Measurements from ENCODE around the gene KRT28.
"Not testable (repeated sequence)": the region's sequence is repeated elsewhere in the genome, so short reads cannot be mapped to it uniquely, and the experiment has no call there.

The KRT28 gene

DNA sequence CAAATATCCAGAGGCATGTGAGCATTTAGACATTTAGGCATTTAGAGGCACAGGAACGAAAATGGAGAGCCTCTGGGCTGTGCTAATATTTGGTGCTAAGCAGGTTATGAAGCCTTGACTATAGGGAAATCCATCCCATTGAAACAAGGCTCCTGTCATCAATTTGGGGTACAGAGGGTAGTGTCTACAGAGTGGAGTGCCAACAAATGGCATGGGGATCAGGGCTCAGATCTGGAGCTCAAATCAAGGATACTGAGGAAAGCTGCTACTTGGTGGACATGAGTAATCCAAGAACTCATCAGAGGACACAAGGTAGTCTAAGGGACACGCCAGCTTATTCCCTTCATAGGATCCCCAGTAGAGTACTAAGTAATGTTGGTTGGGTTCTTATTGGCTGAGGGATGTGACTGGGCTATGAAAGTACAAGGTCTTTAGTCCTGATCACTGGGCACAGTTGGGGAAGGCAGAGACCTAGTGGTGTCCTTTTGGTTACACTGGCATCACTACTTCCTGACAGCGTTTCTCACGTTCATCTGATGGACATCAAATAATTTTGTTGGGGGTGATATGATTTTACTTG lies 17.4 kb upstream of the KRT28 start:
- H3K4me1 ChIP-seq (ENCODE audit: control insufficient read depth in 1 of 2, insufficient read depth in 2 of 2, low read length in 2 of 2) = peaks cover 0 to 18% of the 10 kb centered on the region in 2 donors
- H3K27ac ChIP-seq (ENCODE audit: low read length) = no peak overlapping the region
- H3K27me3 ChIP-seq (ENCODE audit: low read depth, low read length) = no peaks in the 10 kb centered on the region
- peak overlapping the region in 1 of 2 donors; percentile 80 for H3K4me3 ChIP-seq (ENCODE audit: low read depth in 1 of 2, low read length in 2 of 2)
- H3K9me3 ChIP-seq (ENCODE audit: control insufficient read depth in 1 of 2, low read length in 2 of 2) = no peaks in the 10 kb centered on the region
- H3K36me3 ChIP-seq (ENCODE audit: control insufficient read depth in 1 of 2, insufficient read depth in 2 of 2, low read length in 2 of 2) = peaks cover 0 to 7% of the 10 kb centered on the region in 2 donors

GRCh38 chr17:40816569-40816968 lies 16.8 kb upstream of the KRT28 start:
- peaks cover 0 to 18% of the 10 kb centered on the region in 2 donors for H3K4me1 ChIP-seq (ENCODE audit: control insufficient read depth in 1 of 2, insufficient read depth in 2 of 2, low read length in 2 of 2)
- peaks cover 0 to 7% of the 10 kb centered on the region in 2 donors for H3K36me3 ChIP-seq (ENCODE audit: control insufficient read depth in 1 of 2, insufficient read depth in 2 of 2, low read length in 2 of 2)
- no peaks in the 10 kb centered on the region for H3K27me3 ChIP-seq (ENCODE audit: low read depth, low read length)
- no peak overlapping the region for H3K4me3 ChIP-seq (ENCODE audit: low read depth in 1 of 2, low read length in 2 of 2)
- H3K9me3 ChIP-seq (ENCODE audit: control insufficient read depth in 1 of 2, low read length in 2 of 2) = no peaks in the 10 kb centered on the region
- H3K27ac ChIP-seq (ENCODE audit: low read length) = no peak overlapping the region

GRCh38 chr17:40815381-40815780 lies 15.6 kb upstream of the KRT28 start:
- H3K9me3 ChIP-seq (ENCODE audit: control insufficient read depth in 1 of 2, low read length in 2 of 2) = no peaks in the 10 kb centered on the region
- H3K27ac ChIP-seq (ENCODE audit: low read length) = no peak overlapping the region
- no peaks in the 10 kb centered on the region for H3K27me3 ChIP-seq (ENCODE audit: low read depth, low read length)
- H3K4me1 ChIP-seq (ENCODE audit: control insufficient read depth in 1 of 2, insufficient read depth in 2 of 2, low read length in 2 of 2) = peaks cover 0 to 18% of the 10 kb centered on the region in 2 donors
- H3K36me3 ChIP-seq (ENCODE audit: control insufficient read depth in 1 of 2, insufficient read depth in 2 of 2, low read length in 2 of 2) = peaks cover 0 to 7% of the 10 kb centered on the region in 2 donors
- no peak overlapping the region for H3K4me3 ChIP-seq (ENCODE audit: low read depth in 1 of 2, low read length in 2 of 2)

DNA sequence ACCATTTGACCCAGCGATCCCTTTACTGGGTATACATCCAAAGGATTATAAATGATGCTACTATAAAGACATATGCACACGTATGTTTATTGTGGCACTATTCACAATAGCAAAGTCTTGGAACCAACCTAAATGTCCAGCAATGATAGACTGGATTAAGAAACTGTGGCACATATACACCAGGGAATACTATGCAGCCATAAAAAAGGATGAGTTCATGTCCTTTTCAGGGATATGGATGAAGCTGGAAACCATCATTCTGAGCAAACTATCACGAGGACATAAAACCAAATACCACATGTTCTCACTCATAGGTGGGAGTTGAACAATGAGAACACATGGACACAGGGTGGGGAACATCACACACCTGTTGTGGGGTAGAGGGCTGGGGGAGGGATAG lies 14.9 kb upstream of the KRT28 start:
- H3K36me3 ChIP-seq (ENCODE audit: control insufficient read depth in 1 of 2, insufficient read depth in 2 of 2, low read length in 2 of 2); H3K27ac ChIP-seq (ENCODE audit: low read length); H3K4me3 ChIP-seq (ENCODE audit: low read depth in 1 of 2, low read length in 2 of 2); H3K9me3 ChIP-seq (ENCODE audit: control insufficient read depth in 1 of 2, low read length in 2 of 2); H3K27me3 ChIP-seq (ENCODE audit: low read depth, low read length): not testable (repeated sequence)
- H3K4me1 ChIP-seq (ENCODE audit: control insufficient read depth in 1 of 2, insufficient read depth in 2 of 2, low read length in 2 of 2) = peaks cover 0 to 17% of the 10 kb centered on the region in 2 donors

- Histone ChIP-seq H3K27me3 (ENCODE audit: low read depth, low read length) (no peaks in the 10 kb centered on the region), H3K4me3 (ENCODE audit: low read depth in 1 of 2, low read length in 2 of 2) (no peak overlapping the region), H3K27ac (ENCODE audit: low read length) (no peak overlapping the region), H3K36me3 (ENCODE audit: control insufficient read depth in 1 of 2, insufficient read depth in 2 of 2, low read length in 2 of 2) (peaks cover 0 to 7% of the 10 kb centered on the region in 2 donors), H3K9me3 (ENCODE audit: control insufficient read depth in 1 of 2, low read length in 2 of 2) (no peaks in the 10 kb centered on the region), H3K4me1 (ENCODE audit: control insufficient read depth in 1 of 2, insufficient read depth in 2 of 2, low read length in 2 of 2) (peaks cover 0 to 12% of the 10 kb centered on the region in 2 donors)
Measured at GRCh38 chr17:40813804-40814203, 14.0 kb upstream of the KRT28 start.

- H3K9me3 ChIP-seq (ENCODE audit: control insufficient read depth in 1 of 2, low read length in 2 of 2) = no peaks in the 10 kb centered on the region
- H3K27ac ChIP-seq (ENCODE audit: low read length) = no peak overlapping the region
- H3K4me1 ChIP-seq (ENCODE audit: control insufficient read depth in 1 of 2, insufficient read depth in 2 of 2, low read length in 2 of 2) = peaks cover 0 to 3% of the 10 kb centered on the region in 2 donors
- no peak overlapping the region for H3K4me3 ChIP-seq (ENCODE audit: low read depth in 1 of 2, low read length in 2 of 2)
- peaks cover 0 to 7% of the 10 kb centered on the region in 2 donors for H3K36me3 ChIP-seq (ENCODE audit: control insufficient read depth in 1 of 2, insufficient read depth in 2 of 2, low read length in 2 of 2)
- no peaks in the 10 kb centered on the region for H3K27me3 ChIP-seq (ENCODE audit: low read depth, low read length)
Measured at GRCh38 chr17:40812639-40813038, 12.9 kb upstream of the KRT28 start.

GRCh38 chr17:40810494-40810893 lies 10.7 kb upstream of the KRT28 start:
- no peaks in the 10 kb centered on the region for H3K4me1 ChIP-seq (ENCODE audit: control insufficient read depth in 1 of 2, insufficient read depth in 2 of 2, low read length in 2 of 2)
- no peak overlapping the region for H3K27ac ChIP-seq (ENCODE audit: low read length)
- H3K4me3 ChIP-seq (ENCODE audit: low read depth in 1 of 2, low read length in 2 of 2) = no peak overlapping the region
- no peaks in the 10 kb centered on the region for H3K36me3 ChIP-seq (ENCODE audit: control insufficient read depth in 1 of 2, insufficient read depth in 2 of 2, low read length in 2 of 2)
- H3K27me3 ChIP-seq (ENCODE audit: low read depth, low read length) = no peaks in the 10 kb centered on the region
- no peaks in the 10 kb centered on the region for H3K9me3 ChIP-seq (ENCODE audit: control insufficient read depth in 1 of 2, low read length in 2 of 2)

GRCh38 chr17:40809721-40810421 lies 10.1 kb upstream of the KRT28 start:
- H3K36me3 ChIP-seq (ENCODE audit: control insufficient read depth in 1 of 2, insufficient read depth in 2 of 2, low read length in 2 of 2) = no peaks in the 10 kb centered on the region
- no peaks in the 10 kb centered on the region for H3K4me1 ChIP-seq (ENCODE audit: control insufficient read depth in 1 of 2, insufficient read depth in 2 of 2, low read length in 2 of 2)
- no peaks in the 10 kb centered on the region for H3K27me3 ChIP-seq (ENCODE audit: low read depth, low read length)
- no peaks in the 10 kb centered on the region for H3K9me3 ChIP-seq (ENCODE audit: control insufficient read depth in 1 of 2, low read length in 2 of 2)
- H3K27ac ChIP-seq (ENCODE audit: low read length) = no peak overlapping the region
- H3K4me3 ChIP-seq (ENCODE audit: low read depth in 1 of 2, low read length in 2 of 2) = no peak overlapping the region

DNA sequence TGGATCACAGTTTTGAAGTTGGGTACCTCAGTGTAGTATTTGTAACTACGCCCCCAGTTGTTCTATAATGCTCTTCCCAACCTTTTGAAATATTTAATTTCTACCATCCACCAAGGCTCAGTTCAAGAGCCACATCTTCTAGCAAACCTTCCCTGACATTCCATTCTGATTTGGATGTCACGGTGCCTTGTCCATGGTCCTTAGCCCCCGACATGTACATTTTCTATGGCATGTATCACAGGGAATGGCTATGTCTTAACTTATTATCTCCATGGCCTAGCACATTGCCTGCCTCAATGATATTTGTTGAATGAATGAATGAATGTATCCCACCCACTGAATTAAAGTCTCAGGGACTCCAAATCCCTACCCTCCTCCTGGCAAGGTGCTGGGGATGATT lies 6.4 kb upstream of the KRT28 start:
- no peaks in the 10 kb centered on the region for H3K9me3 ChIP-seq (ENCODE audit: control insufficient read depth in 1 of 2, low read length in 2 of 2)
- no peak overlapping the region for H3K4me3 ChIP-seq (ENCODE audit: low read depth in 1 of 2, low read length in 2 of 2)
- H3K27ac ChIP-seq (ENCODE audit: low read length) = no peak overlapping the region
- no peaks in the 10 kb centered on the region for H3K4me1 ChIP-seq (ENCODE audit: control insufficient read depth in 1 of 2, insufficient read depth in 2 of 2, low read length in 2 of 2)
- H3K36me3 ChIP-seq (ENCODE audit: control insufficient read depth in 1 of 2, insufficient read depth in 2 of 2, low read length in 2 of 2) = no peaks in the 10 kb centered on the region
- H3K27me3 ChIP-seq (ENCODE audit: low read depth, low read length) = no peaks in the 10 kb centered on the region

DNA sequence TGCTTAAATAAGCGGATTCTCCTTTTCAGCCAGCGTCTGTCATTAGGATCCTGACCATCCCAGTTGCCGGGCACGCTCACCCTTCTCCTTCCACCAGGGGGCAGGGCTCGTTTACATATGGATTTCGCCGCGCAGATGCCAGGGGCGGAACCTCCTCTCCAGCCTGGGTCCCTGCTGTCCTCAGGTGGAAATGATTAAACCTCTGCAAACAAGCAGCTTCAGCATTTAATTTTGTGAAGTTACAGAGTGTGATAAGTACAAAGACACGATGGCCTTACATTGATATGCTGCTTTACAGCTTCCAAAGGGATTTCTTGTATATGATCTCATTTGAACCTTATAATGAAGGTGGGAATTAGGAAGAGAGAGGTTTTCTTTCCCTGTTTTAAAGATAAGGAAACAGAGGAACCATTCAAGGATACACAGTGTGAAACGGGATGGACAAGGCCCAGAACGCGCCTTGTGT lies 3.9 kb upstream of the KRT28 start:
- H3K9me3 ChIP-seq (ENCODE audit: control insufficient read depth in 1 of 2, low read length in 2 of 2) = no peaks in the 10 kb centered on the region
- H3K36me3 ChIP-seq (ENCODE audit: control insufficient read depth in 1 of 2, insufficient read depth in 2 of 2, low read length in 2 of 2) = no peaks in the 10 kb centered on the region
- no peak overlapping the region for H3K4me3 ChIP-seq (ENCODE audit: low read depth in 1 of 2, low read length in 2 of 2)
- no peaks in the 10 kb centered on the region for H3K27me3 ChIP-seq (ENCODE audit: low read depth, low read length)
- no peaks in the 10 kb centered on the region for H3K4me1 ChIP-seq (ENCODE audit: control insufficient read depth in 1 of 2, insufficient read depth in 2 of 2, low read length in 2 of 2)
- no peak overlapping the region for H3K27ac ChIP-seq (ENCODE audit: low read length)

DNA sequence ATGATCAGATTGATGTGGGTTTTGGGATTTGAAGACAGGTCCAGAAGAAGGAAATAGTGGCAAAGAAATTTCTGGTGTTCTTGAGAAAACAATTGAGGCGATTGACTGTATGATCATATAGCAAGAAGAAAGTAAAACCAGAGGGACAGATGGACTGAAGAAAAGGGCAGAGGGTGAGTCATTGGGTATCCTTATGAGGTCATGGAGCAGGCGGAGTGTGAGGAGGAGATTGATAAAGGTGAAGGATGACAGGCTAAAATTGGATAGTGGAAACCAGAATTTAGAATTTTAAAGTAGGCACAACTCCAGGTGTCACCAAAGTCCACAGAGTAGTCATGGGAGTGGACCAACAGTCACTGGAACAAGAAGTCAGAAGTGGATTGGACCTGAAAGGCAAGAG lies 1.4 kb upstream of the KRT28 start:
- no peak overlapping the region for H3K27ac ChIP-seq (ENCODE audit: low read length)
- no peak overlapping the region for H3K4me3 ChIP-seq (ENCODE audit: low read depth in 1 of 2, low read length in 2 of 2)
- no peaks in the 10 kb centered on the region for H3K9me3 ChIP-seq (ENCODE audit: control insufficient read depth in 1 of 2, low read length in 2 of 2)
- no peaks in the 10 kb centered on the region for H3K4me1 ChIP-seq (ENCODE audit: control insufficient read depth in 1 of 2, insufficient read depth in 2 of 2, low read length in 2 of 2)
- H3K36me3 ChIP-seq (ENCODE audit: control insufficient read depth in 1 of 2, insufficient read depth in 2 of 2, low read length in 2 of 2) = no peaks in the 10 kb centered on the region
- no peaks in the 10 kb centered on the region for H3K27me3 ChIP-seq (ENCODE audit: low read depth, low read length)

DNA sequence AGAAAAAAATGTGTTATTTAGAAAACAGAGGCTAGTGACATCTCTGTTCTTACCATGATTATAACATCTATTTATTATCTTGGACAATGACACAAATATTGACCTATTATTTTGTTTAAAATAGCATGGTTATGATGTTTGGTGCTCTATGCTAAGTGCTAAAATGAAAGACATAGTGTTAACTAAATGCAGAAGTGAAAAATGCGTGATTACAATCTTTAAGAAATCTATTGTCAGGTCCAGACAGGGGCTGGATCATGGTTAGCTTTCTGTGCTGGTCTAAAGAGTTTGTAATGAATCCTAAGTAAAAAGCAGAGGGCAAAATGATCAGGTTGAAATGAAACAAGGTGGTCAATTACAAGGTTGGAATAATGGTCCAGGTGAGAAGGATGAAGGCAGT lies 622 bp upstream of the KRT28 start:
- H3K27me3 ChIP-seq (ENCODE audit: low read depth, low read length) = no peaks in the 10 kb centered on the region
- H3K27ac ChIP-seq (ENCODE audit: low read length) = no peak overlapping the region
- H3K36me3 ChIP-seq (ENCODE audit: control insufficient read depth in 1 of 2, insufficient read depth in 2 of 2, low read length in 2 of 2) = no peaks in the 10 kb centered on the region
- H3K9me3 ChIP-seq (ENCODE audit: control insufficient read depth in 1 of 2, low read length in 2 of 2) = no peaks in the 10 kb centered on the region
- no peaks in the 10 kb centered on the region for H3K4me1 ChIP-seq (ENCODE audit: control insufficient read depth in 1 of 2, insufficient read depth in 2 of 2, low read length in 2 of 2)
- H3K4me3 ChIP-seq (ENCODE audit: low read depth in 1 of 2, low read length in 2 of 2) = no peak overlapping the region

Measured in muscle layer of duodenum (tissue), 2 donors.